NCI-H1417 treated with DMSO at 0.1 percent for 48 hours (cell line): ENCODE data around the gene TRIO.

Experiments
- DNase-seq: peaks from one replicate; lab custom pipeline; 2025; lab: John Stamatoyannopoulos, UW

Gene TRIO

GRCh38 chr5:14247054-14247386 lies 103.9 kb downstream of the TRIO start:
- DNase-seq, result no peak

GRCh38 chr5:14249258-14250082 lies 106.3 kb downstream of the TRIO start:
- DNase-seq, result no peak

- peak; percentile 93 for DNase-seq
Measured at GRCh38 chr5:14250084-14250695, 107.0 kb downstream of the TRIO start.

GRCh38 chr5:14250748-14251701 lies 107.9 kb downstream of the TRIO start:
- DNase-seq, result no peak

- DNase-seq, result no peak
Measured at GRCh38 chr5:14251733-14252132, 108.6 kb downstream of the TRIO start.

GRCh38 chr5:14252793-14253192 lies 109.7 kb downstream of the TRIO start:
- DNase-seq, result no peak

- DNase-seq, result no peak
Measured at GRCh38 chr5:14254686-14255085, 111.5 kb downstream of the TRIO start.

GRCh38 chr5:14256026-14256690 lies 113.0 kb downstream of the TRIO start:
- DNase-seq, result no peak

- no peak for DNase-seq
Measured at GRCh38 chr5:14256756-14257393, 113.7 kb downstream of the TRIO start.

GRCh38 chr5:14257995-14258403 lies 114.9 kb downstream of the TRIO start:
- DNase-seq, result no peak

- DNase-seq, result no peak
Measured at GRCh38 chr5:14258840-14259239, 115.7 kb downstream of the TRIO start.

- no peak for DNase-seq
Measured at GRCh38 chr5:14260637-14261036, 117.5 kb downstream of the TRIO start.

- no peak for DNase-seq
Measured at GRCh38 chr5:14261235-14261634, 118.1 kb downstream of the TRIO start.

- no peak for DNase-seq
Measured at GRCh38 chr5:14261856-14262611, 118.9 kb downstream of the TRIO start.

- DNase-seq, result no peak
Measured at GRCh38 chr5:14263113-14263512, 120.0 kb downstream of the TRIO start.

- no peak for DNase-seq
Measured at GRCh38 chr5:14263699-14264098, 120.6 kb downstream of the TRIO start.

GRCh38 chr5:14264605-14265316 lies 121.6 kb downstream of the TRIO start:
- peak; percentile 87 for DNase-seq

GRCh38 chr5:14265570-14265969 lies 122.4 kb downstream of the TRIO start:
- no peak for DNase-seq

GRCh38 chr5:14266171-14266570 lies 123.0 kb downstream of the TRIO start:
- DNase-seq, result no peak

- no peak for DNase-seq
Measured at GRCh38 chr5:14266686-14267085, 123.5 kb downstream of the TRIO start.
